ENCODE results near the gene CA5A.
"Not testable (repeated sequence)": the region's sequence is repeated elsewhere in the genome, so short reads cannot be mapped to it uniquely, and the experiment has no call there.

Gene CA5A

DNA sequence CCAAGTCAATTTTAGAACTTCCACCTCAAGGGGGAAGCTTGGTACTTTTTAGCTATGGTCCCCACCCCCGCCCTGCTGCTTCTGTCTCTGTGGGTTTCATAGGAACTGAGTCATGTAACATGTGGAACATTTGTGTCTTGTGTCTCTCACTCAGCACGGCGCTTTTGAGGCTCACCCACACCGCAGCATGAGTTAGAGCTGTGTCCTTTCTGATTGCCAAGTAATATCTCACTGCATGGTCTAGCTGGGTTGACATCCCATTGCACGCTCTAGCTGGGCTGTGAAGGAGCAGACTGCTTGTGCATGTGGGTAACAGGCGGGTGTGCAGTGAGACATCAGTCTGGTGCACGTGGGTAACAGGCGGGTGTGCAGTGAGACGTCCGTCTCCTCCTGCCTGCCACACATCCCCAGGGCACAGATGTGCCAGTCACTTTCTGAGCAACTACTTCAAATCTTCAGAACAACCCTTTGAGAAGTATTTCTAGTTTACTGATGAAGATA is 40.6 kb downstream of the CA5A start:
- no peak for DNase-seq (ENCODE audit: low read depth)

DNA sequence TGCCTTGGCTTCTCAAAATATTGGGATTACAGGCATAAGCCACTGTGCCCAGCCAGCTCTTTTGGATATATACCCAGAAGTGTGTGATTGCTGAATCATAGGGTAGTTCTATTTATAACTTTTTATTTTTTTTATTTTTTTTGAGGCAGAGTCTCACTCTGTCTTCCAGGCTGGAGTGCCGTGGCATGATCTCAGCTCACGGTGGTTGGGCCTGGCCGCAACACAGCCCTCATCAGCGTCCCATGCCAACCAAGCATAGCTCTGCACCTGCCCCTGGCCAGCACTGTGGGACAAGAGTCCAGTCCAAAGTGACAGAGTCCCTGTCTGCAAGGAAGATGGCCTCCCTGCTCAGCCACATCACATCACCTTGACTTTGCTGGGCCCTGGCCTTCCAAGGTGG is 42.3 kb downstream of the CA5A start:
- not testable (repeated sequence) for DNase-seq (ENCODE audit: low read depth)

DNA sequence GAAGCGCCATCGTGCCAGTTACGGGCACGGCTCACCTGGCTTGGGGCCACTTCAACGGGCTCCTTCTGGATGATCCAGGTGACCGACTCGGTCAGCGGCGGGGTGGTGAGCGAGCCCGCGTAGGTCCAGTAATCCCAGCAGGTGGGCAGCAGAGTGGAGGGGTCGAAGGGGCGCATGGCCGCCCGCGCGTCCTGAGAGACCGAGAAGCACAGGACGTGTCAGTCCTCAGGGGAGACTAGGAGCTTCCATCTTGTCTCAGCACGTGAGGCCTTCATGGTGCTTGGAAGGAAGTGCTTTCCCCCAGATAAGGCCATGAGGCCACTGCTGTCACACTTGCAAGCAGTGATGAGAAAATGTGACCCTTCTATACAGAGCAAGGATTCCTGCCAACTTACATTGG is 44.6 kb downstream of the CA5A start:
- DNase-seq (ENCODE audit: low read depth): no peak

DNA sequence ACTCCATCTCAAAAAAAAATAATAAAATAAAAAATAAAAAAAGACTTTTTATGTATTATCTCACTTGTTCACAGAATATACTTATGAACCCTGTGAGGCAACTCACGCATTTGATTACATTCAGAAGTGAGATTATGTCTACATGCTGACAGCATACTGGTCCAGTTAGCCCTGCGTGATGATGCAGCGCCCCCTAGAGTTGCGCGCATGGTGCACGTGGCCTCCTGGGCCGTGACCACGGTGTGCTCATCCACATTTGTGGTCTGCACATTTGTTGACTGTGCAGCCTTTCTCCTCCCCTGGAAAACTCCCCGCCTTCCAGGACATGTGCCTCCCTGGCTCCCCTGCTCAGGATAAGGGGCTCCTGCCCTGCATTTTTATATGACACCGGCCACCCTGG is 46.6 kb downstream of the CA5A start:
- DNase-seq (ENCODE audit: low read depth): not testable (repeated sequence)

DNA sequence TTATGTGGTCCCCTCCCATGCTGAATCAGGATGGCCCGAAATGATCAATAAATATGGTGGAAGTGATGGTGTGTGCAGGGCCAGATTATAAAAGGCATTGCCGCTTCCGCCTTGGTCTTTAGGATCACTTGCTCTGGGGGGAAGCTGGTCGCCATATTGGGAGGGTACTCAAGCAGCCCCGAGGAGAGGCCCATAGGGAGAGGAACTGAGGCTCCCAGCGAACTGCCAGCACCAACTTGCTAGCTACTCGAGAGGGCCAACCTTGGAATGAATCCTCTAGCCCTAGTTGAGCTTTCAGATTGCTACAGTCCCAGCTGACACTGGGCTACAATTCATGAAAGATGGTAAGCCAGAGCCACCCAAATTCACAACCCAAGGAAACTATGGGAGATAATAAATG is 48.0 kb downstream of the CA5A start:
- not testable (repeated sequence) for DNase-seq (ENCODE audit: low read depth)

DNA sequence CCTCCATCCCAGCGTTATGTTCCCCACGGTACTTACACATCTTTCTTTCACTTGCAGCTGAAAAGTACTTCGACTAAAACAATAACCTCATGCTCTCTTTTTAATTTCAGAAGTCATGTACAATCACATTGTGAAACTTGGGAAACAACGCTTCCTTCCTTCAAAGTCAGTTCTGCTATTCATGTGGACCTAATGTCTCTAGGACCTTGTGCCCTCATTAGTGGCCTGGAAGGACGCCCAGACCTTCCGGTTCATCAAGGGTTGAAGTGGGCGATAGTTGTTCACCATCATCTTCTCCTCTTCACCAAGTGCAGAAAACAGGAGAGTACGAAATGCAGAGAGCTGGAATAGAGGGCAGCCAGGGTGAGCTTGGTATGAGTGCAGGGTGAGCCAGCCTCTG is 48.4 kb downstream of the CA5A start:
- not testable (repeated sequence) for DNase-seq (ENCODE audit: low read depth)

DNA sequence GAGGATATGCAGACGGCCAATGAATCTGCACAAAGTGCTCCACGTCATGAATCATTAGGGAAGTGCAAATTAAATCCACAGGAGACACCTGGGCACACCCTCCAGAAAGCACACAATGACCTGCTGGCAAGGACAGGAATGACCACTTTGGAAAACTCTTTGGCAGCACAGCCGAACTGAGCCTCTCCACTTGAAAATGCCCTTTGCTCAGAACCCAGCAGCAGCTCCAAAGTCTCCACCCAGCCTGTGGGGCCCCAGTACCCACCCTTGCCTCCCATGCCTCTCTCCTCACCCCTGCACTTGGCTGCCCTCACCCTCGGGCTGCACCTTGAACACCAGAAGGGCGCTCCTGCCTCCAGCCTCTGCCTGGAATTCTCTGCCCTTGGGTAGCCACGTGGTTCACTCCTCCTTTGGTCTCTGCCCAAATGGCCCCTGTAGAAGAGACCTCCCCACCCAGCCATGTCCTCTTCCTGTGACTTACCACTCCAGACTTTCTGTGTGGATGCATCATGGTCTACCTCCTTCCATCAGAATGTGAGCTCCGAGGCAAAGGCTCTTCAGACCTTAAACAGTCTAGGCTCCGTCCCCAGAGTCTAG is 50.9 kb downstream of the CA5A start:
- not testable (repeated sequence) for DNase-seq (ENCODE audit: low read depth)

DNA sequence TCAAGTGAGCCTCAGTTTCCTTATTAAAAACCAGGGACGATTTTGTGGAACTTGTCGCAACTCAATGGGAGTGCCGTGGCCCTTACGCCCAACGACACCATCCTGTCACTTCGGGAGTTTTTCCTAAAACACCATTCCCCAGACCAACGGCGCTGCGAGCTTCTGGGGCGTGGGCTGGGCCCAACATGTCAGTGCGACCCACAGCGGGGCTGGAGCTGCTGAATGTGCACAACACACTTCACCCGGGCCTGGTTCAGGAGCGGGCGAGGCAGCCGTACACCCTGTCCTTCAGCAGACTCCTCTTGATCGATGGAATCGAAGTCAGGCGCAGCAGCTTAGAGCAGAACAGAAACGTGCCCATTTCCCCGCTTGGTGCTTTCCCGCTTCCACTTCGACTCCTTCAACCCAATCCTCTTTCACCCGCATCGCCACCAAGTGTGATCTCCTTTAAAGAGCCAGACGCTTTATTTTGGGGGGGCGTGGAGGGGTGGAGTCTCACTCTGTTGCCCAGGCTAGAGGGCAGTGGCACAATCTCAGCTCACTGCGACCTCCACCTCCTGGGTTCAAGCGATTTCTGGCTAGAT is 53.8 kb downstream of the CA5A start:
- no peak for DNase-seq (ENCODE audit: low read depth)

DNA sequence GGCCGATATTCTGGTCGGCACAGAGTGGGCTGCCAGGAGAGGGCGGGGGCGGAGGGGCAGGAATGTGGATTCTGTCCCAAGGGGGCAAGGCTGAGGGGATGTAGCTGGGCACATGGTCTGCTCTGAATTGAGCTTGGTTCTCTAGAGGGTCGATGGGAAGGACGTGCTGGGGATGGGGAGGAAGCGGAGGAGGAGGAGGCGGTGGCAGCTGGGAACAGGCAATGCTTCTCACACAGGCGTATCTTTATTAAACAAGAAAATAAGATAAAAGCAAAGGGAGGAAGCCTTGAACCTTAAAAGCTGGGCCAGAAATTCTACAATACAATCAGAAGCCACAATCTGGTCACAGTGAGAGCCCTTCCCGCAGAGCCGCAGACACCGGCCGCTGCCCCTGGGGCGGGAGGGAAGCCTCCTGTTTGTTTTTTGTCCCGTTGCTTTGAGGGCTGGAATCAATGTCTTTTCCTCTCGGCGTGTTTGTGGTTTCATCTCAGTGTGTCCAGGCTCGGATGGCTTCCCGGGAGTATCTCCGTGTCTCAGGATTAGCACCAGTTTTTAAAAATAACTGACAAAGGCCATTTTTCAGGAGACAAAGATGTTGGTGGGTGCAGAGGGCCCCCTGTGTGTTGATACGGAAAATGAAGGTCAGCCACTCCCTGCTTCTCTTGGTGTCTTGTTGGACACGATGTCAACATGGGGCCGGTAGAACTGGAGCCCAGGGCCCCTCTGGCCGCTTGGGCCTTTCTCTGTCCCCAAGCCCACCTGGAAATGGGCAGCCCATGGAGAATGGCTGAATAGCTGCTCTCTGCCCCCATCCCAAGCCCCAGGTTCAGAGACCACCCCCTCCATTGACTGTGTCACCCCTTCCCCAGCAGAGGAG is 54.8 kb downstream of the CA5A start:
- no peak for DNase-seq (ENCODE audit: low read depth)

DNA sequence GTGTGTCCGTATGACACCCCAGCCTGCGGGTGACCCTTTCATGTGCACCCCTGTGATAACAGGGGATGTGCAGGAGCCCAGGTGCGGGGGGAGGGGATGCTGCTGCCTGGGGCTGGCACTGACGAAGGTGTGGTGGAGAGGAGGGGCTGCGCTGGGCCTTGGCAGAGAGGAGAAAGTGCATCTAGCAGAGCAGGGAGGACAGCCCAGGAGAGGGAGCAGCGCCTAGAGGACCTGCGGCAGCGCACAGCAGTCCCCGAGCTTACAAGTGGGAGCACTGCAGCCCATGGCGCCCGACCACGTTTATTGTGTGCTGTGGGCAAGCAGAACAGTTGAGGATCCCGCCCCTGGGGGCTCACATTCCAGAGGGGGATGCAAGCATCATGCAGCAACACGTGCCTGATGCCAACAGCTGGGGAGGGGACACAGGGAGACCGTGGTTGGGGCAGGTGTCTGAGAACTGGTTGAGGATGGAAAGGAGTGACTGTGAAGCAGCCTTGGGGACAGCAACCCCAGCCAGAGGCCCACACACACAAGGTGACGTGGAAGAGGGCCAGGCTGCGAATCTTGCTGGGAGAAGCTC is 56.1 kb downstream of the CA5A start:
- DNase-seq (ENCODE audit: low read depth): no peak

DNA sequence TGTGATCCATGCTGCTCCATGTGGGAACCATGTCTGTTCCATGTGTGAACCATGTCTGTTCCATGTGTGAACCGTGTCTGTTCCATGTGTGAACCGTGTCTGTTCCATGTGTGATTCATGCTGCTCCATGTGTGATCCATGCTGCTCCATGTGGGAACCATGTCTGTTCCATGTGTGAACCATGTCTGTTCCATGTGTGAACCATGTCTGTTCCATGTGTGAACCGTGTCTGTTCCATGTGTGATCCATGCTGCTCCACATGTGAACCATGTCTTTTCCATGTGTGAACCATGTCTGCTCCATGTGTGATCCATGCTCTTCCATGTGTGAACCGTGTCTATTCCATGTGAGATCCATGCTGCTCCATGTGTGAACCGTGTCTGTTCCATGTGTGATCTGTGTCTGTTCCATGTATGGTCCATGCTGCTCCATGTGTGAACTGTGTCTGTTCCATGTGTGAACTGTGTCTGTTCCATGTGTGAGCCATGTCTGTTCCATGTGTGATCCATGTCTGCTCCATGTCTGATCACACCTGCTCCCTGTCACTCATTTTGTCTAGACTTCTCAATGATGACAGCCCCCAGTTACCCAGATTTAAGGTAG is 56.8 kb downstream of the CA5A start:
- not testable (repeated sequence) for DNase-seq (ENCODE audit: low read depth)

DNA sequence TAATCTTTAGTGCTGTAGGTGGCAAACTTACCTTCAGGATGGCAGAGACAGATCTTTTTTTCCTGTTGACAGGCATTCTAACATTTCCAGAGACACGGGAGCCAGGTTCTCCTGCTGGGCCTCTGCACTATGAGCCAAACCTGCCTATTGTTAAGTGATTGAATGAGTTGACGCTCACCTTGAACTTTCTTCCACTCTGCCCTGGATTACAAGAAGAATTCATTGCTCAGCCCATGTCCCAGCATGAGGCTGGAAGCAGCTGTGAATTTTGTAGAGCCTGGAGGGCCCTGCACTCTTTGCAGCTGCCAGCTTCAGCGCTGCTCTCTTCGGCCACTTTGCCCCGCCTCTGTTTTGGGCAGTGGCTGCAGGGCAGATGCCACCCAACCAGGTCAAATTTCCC is 57.6 kb downstream of the CA5A start:
- no peak for DNase-seq (ENCODE audit: low read depth)

DNA sequence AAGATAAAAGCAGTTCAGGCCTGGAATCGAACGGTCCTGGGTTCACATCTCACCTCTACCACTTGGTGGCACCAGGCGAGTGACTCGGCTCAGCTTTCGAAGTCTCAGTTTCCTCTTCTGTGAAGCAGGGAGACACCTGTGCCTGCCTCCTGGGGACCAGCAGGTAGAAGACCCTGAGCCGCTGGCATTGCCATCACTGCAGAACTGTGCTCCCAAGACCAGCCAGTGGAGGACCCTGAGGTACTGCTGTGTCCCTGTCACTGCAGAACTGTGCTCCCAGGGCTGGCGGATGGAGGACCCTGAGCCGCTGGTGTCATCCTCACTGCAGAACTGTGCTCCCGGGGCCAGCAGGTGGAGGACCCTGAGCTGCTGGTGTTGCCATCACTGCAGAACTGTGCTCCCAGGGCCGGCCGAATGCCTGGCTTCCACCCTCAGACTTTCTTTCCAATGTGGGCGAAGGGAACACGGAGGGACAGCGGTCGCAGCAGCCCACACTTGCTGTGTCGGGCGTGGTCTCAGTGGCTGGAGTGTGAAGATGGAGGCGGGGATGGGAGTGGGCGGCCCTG is 58.3 kb downstream of the CA5A start:
- no peak for DNase-seq (ENCODE audit: low read depth)

DNA sequence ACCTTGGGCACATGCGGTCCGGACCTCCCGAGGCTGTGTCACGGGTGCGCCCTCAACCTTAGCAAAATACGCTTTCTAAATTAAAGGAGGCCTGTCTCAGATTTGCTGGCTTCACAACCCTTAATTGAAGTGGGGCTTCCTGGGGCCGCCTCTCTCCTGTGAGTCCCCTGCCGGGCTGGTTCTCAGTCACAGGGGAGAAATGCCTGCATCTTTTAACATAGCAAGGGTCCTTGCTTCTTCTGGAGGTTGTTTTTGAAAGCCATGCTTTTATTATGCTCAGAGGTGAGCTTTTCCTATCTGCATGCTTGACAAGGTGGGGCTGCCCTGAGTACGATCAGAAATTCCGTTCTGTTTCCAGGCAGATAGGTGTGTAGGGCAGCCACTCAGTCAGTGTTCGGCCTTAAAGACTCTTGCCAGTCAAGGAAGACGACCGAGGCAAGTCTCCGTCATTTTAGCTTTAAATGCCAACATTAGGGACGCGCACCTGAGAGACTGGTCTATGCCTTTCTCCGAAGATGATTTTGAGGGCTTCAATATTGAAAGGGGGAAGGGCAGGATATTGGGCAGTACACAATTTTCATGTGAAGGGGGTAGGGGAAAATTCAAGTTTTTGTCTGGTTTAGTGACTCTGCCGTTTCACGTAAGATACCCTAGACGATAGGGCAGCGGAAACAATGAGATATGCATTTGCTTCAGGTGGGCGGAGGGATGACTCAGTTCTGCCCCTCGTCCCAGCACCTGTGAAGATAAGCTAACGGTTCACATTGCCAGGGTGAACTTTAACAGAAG is 61.5 kb downstream of the CA5A start:
- DNase-seq (ENCODE audit: low read depth): no peak

DNA sequence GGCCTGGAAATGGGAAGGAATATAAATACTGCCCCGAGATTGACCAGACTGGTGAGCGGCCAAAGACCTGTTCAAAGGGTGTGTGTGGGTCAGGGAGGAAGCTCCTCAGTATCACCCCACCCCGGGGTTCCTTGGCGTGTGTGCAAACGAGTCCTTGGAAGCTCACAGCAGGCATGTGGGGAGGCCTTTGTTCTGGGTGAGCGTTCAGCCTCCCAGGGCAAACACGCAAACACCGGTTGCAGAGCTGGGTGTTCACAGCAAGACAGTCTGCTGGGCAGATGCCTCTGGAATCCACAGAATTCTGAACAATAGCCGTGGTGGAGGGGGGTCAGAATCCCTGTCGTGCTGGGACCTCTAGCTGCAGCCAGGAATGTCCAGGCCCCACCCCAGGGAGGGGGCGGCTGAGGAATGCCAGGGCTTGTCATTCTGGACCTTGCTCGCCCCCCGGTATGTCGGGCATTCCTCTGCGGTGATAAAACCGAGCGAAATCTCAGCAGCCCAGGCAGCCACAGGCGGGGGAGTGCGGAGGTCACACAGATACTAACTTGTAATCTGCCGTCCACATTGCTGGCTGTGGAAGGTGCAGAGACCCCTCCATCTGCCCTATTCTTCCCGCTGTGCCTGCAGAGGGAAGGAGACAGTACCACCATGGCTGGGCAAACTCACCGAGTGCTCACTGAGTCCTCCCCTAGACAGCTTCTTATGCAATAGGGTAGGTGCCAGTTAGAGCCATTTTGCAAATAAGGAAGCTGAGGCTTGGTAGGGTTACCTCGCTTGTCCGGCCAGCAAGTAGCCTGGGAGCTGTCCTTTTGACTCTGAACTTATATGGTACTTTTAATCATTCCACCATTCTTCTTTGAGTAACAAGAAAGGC is 65.7 kb downstream of the CA5A start:
- not testable (repeated sequence) for DNase-seq (ENCODE audit: low read depth)

DNA sequence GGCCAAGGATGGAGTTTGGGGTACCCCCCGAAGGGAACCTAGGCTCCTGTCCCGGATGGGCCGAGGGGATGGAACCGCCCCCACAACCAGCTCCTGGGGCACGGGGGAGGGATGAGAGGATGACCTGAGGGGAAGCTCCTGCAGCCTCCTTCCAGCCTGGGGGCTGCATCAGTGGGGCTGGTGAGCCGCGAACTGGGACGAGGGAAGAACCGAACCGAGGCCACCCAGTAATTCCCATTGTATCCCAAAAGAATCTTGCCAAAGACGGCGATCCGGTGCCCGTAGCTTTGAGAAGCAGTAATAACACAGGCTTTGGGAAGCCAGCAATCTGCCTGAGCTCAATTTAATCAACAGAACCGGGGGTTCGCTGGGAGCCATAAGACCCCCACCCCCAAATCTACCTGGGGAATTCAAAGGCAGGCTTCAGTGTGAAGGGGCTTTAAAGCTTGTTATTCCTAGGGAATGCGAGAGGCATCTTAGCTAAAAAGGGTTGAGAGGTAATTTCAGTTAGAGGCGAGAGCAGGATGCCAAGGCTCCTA is 66.4 kb downstream of the CA5A start:
- not testable (repeated sequence) for DNase-seq (ENCODE audit: low read depth)

DNA sequence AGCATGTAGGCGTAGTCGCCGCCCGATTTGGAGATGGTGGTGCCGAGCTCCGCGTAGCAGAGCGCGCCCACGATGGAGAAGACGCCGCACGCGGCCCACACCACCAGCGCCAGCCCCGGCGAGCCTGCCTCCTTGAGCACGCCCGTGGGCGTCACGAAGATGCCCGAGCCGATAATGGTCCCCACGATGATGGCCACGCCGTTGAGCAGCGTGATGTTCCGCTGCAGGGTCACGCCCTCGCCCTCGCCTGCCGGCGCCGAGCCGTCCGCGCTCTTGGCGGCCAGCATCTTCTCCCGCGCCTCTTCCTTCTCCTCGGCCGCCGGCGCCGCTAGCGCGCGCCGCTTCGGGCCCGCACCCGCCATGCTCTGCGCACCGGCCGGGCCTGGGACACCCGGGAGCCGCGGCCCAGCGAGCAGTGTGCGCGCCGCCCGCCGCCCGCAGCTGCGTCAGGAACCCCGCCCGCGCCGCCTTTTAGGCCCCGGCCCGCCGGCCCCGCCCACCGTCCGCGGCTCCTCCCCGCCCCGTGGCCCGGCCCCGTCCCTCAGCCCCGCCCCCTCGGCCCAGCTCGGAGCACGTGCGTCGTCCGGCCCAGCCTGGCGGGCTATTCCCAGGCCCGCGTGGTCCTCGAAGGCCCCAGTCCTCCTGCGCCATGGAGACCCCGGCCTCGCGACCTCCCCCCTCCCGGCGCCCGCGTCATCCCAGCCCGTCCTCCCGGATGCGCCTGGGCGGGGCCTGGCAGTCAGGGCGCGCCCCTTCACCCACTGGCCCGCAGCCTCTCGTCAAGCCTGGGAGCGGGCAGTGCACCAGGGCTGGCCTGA is 67.1 kb downstream of the CA5A start, which contains the start of gene SLC7A5:
Gene SLC7A5, minus strand, starts transcription at position 447 of the 818 bp plus-strand sequence. Its CDS starts 85 bp downstream, at position 362.
- not testable (repeated sequence) for DNase-seq (ENCODE audit: low read depth)

DNA sequence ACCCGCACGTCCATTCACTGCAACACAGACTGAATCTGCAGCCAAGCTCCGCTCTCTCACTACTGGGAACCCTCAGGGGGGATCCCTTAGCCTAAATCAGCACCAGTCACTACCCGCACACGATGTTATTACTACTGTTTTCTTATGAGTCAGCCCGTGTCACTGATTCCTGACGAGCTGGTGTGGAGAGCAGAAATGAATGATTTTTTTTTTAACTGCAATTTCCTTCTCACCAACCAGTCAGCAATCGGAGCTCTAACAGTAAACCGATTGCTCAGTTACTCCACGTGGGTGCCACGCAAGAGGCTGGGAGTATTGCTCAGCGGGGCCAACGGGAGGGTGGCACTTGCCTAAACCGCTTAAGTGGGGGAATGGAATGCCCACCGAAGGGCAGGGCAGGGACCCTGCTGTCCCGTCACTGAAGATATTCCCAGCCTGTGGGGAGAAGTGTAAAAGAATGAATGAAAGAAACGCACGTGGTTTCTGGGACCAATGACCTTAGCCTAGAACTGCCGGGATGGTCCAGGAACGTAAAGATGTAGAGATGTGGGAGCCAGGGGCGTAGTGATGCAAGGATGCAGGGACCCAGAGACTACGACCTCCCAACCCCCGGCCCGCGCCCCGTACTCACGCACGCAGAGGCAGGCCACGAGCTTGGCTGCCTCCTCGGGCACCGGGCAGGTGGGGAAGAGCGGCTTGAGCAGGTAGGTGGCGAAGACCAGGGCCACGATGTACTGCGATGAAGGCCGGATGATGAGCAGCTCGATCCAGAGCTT is 67.9 kb downstream of the CA5A start:
- DNase-seq (ENCODE audit: low read depth): not testable (repeated sequence)
